K562 (cell line): ENCODE data around the gene IMPDH2. TPM values are rescaled to one million over a fixed set of nuclear protein-coding genes. Genes with fewer than 3 reads are reported as not detected.
A peak's percentile ranks its signal among the peaks of the same experiment; 100 is the strongest.

Experiments
- CGGBP1 ChIP-seq: fragments of 250-450 bp; sonication (Bioruptor Pico); IDR thresholded peaks from 2 replicates; pipeline ENCODE4 v1.9.0; 2021; ENCODE audit warnings: mild to moderate bottlenecking
- CREBBP ChIP-seq: IDR thresholded peaks from one replicate; pipeline ENCODE4 v1.6.1; 2012; ENCODE audit warnings: low read depth, mild to moderate bottlenecking, control low read depth, inconsistent platforms, low read length
- ETS2 ChIP-seq: IDR thresholded peaks from 2 replicates; pipeline ENCODE4 v1.6.1; 2016; ENCODE audit warnings: borderline replicate concordance, missing genetic modification characterization, mild to moderate bottlenecking, moderate library complexity, missing compliant biosample characterization; ENCODE audit not compliant: poor library complexity, severe bottlenecking
- ETV5 ChIP-seq: sonication (generic); formaldehyde crosslinking; IDR thresholded peaks from 2 replicates; pipeline ENCODE4 v1.4.0; 2020; ENCODE audit warnings: low read depth, mild to moderate bottlenecking, missing genetic modification reagents
- HNRNPH1 ChIP-seq: fragments of 200-400 bp; formaldehyde crosslinking; optimal IDR thresholded peaks from 2 replicates; pipeline ENCODE3; 2017; ENCODE audit warnings: low read depth, mild to moderate bottlenecking, low read length, moderate library complexity
- HNRNPL ChIP-seq: fragments of 200-400 bp; formaldehyde crosslinking; IDR thresholded peaks from 2 replicates; pipeline ENCODE4 v1.6.1; 2017; ENCODE audit warnings: low read depth, mild to moderate bottlenecking, low read length
- HNRNPLL ChIP-seq: fragments of 200-400 bp; formaldehyde crosslinking; IDR thresholded peaks from 2 replicates; pipeline ENCODE4 v1.6.1; 2017; ENCODE audit warnings: low read length, low read depth, mild to moderate bottlenecking; ENCODE audit not compliant: poor library complexity, severe bottlenecking
- JUN ChIP-seq, 2 experiments: sonication (generic) in 1 of 2; formaldehyde crosslinking in 1 of 2; IDR thresholded peaks; 2 replicates each; pipeline versions ENCODE4 v1.6.1 to v1.8.0; 2012 to 2022; ENCODE audit warnings: borderline replicate concordance in 2 of 2, mild to moderate bottlenecking in 2 of 2, improper control_type of control experiment in 1 of 2, low read depth in 1 of 2, low read length in 1 of 2, missing genetic modification reagents in 1 of 2
- NCOA2 ChIP-seq, 2 experiments: fragments of 450-650 bp; IDR thresholded peaks; 2 replicates each; pipeline ENCODE4 v1.6.1; 2018; ENCODE audit warnings: mild to moderate bottlenecking in 2 of 2, moderate library complexity in 1 of 2; ENCODE audit not compliant: partially characterized antibody in 2 of 2
- RBM25 ChIP-seq: fragments of 200-400 bp; formaldehyde crosslinking; IDR thresholded peaks from 2 replicates; pipeline ENCODE4 v1.6.1; 2018; ENCODE audit warnings: low read length, low read depth, moderate library complexity; ENCODE audit not compliant: severe bottlenecking
- RUNX1 ChIP-seq: sonication (generic); IDR thresholded peaks from 2 replicates; pipeline ENCODE4 v1.6.1; 2016; ENCODE audit warnings: antibody characterized with exemption, low read depth
- SMAD3 ChIP-seq: fragments of 450-650 bp; formaldehyde crosslinking; conservative IDR thresholded peaks from 2 replicates; pipeline ENCODE4 v1.4.0; 2020; ENCODE audit warnings: mild to moderate bottlenecking
- YBX1 ChIP-seq: fragments of 450-650 bp; IDR thresholded peaks from 2 replicates; pipeline ENCODE4 v1.7.1; 2016; ENCODE audit warnings: mild to moderate bottlenecking
- ZNF212 ChIP-seq: fragments of 450-650 bp; formaldehyde crosslinking; IDR thresholded peaks from 2 replicates; pipeline ENCODE4 v1.4.0; 2020; ENCODE audit warnings: mild to moderate bottlenecking
- ZNF274 ChIP-seq: IDR thresholded peaks from 2 replicates; pipeline ENCODE4 v1.6.1; 2011; ENCODE audit warnings: low read depth, mild to moderate bottlenecking, low read length, moderate library complexity, borderline replicate concordance
- ZNF766 ChIP-seq: fragments of 200-800 bp; sonication (Bioruptor generic); conservative IDR thresholded peaks from 2 replicates; pipeline ENCODE4 v1.6.1; 2016; ENCODE audit warnings: missing genetic modification characterization, missing compliant biosample characterization
- polyA plus RNA-seq, 8 experiments: library from polyadenylated mRNA; depleted of rRNA in 4 of 8; stranded (reverse) in 5 of 8; unstranded in 3 of 8; fragments of >200 nt; fragmentation: Nextera tagmentation in 2 of 8; fragmentation: Illumina TruSeq in 1 of 8; extraction: Ambion mirVana in 2 of 8; extraction: Trizol in 1 of 8; gene quantifications; 2 replicates each; pipeline versions ENCODE4 v1.2.1 to v1.2.3, GENCODE V29; 2011 to 2014; ENCODE audit warnings: inconsistent platforms in 1 of 8, missing spikeins in 1 of 8
- total RNA-seq, 7 experiments: library from RNA; depleted of rRNA in 6 of 7; stranded (reverse); fragments of >200 nt in 6 of 7; fragmentation: Illumina TruSeq in 2 of 7; extraction: Trizol in 2 of 7; gene quantifications; 2 replicates each; pipeline versions ENCODE4 v1.2.1 to v1.2.3, GENCODE V29; 2011 to 2021; ENCODE audit warnings: low replicate concordance in 1 of 7
- TF ChIP-seq, protein P1 (sequence below): fragments of 450-650 bp; IDR thresholded peaks from 2 replicates; pipeline ENCODE4 v1.6.1; 2016; ENCODE audit warnings: low read depth

The IMPDH2 gene
- total and polyA plus RNA-seq, 9 of the 15 experiments (the other 6 are each of a cell fraction or from before 2014, with no cell fraction given), result 318 to 507 (median 366) TPM

GRCh38 chr3:49021813-49022687, 7.1 kb downstream of the IMPDH2 start, which contains the start of gene NDUFAF3 (continued):
- peak; percentile 40; the same call in 1 of the 2 replicates for TF ChIP-seq JUN (IDR thresholded peaks at IDR 0.05; ENCODE audit: borderline replicate concordance, low read depth, low read length)
- TF ChIP-seq JUN (CRISPR knock-in tag; IDR thresholded peaks at IDR 0.05; ENCODE audit: borderline replicate concordance), result peak; percentile 61; the same call in 1 of the 2 replicates
- no peak for TF ChIP-seq HNRNPLL
- no peak for TF ChIP-seq CREBBP
- TF ChIP-seq RUNX1, result no peak
- TF ChIP-seq, protein P1, sequence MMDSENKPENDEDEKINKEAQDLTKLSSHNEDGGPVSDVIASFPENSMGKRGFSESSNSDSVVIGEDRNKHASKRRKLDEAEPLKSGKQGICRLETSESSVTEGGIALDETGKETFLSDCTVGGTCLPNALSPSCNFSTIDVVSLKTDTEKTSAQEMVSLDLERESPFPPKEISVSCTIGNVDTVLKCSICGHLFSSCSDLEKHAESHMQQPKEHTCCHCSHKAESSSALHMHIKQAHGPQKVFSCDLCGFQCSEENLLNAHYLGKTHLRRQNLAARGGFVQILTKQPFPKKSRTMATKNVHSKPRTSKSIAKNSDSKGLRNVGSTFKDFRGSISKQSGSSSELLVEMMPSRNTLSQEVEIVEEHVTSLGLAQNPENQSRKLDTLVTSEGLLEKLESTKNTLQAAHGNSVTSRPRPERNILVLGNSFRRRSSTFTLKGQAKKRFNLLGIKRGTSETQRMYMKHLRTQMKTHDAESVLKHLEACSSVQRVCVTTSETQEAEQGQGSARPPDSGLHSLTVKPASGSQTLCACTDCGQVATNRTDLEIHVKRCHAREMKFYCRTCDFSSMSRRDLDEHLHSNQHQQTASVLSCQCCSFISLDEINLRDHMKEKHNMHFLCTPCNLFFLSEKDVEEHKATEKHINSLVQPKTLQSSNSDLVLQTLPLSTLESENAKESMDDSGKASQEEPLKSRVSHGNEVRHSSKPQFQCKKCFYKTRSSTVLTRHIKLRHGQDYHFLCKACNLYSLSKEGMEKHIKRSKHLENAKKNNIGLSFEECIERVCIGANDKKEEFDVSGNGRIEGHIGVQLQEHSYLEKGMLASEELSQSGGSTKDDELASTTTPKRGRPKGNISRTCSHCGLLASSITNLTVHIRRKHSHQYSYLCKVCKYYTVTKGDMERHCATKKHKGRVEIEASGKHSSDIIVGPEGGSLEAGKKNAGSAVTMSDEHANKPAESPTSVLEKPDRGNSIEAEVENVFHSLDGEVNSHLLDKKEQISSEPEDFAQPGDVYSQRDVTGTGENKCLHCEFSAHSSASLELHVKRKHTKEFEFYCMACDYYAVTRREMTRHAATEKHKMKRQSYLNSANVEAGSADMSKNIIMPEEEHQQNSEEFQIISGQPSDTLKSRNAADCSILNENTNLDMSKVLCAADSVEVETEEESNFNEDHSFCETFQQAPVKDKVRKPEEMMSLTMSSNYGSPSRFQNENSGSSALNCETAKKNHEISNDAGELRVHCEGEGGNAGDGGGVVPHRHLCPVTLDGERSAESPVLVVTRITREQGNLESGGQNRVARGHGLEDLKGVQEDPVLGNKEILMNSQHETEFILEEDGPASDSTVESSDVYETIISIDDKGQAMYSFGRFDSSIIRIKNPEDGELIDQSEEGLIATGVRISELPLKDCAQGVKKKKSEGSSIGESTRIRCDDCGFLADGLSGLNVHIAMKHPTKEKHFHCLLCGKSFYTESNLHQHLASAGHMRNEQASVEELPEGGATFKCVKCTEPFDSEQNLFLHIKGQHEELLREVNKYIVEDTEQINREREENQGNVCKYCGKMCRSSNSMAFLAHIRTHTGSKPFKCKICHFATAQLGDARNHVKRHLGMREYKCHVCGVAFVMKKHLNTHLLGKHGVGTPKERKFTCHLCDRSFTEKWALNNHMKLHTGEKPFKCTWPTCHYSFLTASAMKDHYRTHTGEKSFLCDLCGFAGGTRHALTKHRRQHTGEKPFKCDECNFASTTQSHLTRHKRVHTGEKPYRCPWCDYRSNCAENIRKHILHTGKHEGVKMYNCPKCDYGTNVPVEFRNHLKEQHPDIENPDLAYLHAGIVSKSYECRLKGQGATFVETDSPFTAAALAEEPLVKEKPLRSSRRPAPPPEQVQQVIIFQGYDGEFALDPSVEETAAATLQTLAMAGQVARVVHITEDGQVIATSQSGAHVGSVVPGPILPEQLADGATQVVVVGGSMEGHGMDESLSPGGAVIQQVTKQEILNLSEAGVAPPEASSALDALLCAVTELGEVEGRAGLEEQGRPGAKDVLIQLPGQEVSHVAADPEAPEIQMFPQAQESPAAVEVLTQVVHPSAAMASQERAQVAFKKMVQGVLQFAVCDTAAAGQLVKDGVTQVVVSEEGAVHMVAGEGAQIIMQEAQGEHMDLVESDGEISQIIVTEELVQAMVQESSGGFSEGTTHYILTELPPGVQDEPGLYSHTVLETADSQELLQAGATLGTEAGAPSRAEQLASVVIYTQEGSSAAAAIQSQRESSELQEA, result no peak
- TF ChIP-seq RBM25, result peak; percentile 38
- TF ChIP-seq YBX1, result no peak
- no peak for TF ChIP-seq HNRNPH1
- TF ChIP-seq ETV5 (CRISPR knock-in tag), result no peak
- TF ChIP-seq ZNF274, result no peak; the same call in 1 of the 2 replicates
- no peak for TF ChIP-seq NCOA2 (IDR thresholded peaks at IDR 0.05; ENCODE audit: partially characterized antibody in 2 of 2)
- no peak for TF ChIP-seq ZNF212 (CRISPR knock-in tag)
- TF ChIP-seq ETS2 (tag), result no peak
- no peak for TF ChIP-seq ZNF766 (CRISPR knock-in tag)
- no peak for TF ChIP-seq SMAD3
- TF ChIP-seq HNRNPL, result peak; percentile 95
- no peak for TF ChIP-seq CGGBP1
